PC-9 (cell line): ENCODE results near the gene ZNF501. TPM values are rescaled to one million over a fixed set of nuclear protein-coding genes. Genes with fewer than 3 reads are reported as not detected.
A peak's percentile ranks its signal among the peaks of the same experiment; 100 is the strongest.

Experiments used
- BruUV-seq: library from RNA; stranded (reverse); fragments of 400-500 nt; replicated peaks from 2 replicates; lab custom pipeline; 2021; lab: Mats Ljungman, UMichigan
- CTCF ChIA-PET: fragments of 300-600 bp; sonication (Branson Sonifier 250); formaldehyde crosslinking; loops from one replicate; lab custom pipeline; 2022; ENCODE audit warnings: antibody characterized with exemption; lab: Charles Lee
- POLR2A ChIA-PET: fragments of 300-600 bp; sonication (Branson Sonifier 250); formaldehyde crosslinking; loops from one replicate; lab custom pipeline; 2022; ENCODE audit warnings: antibody characterized with exemption; ENCODE audit not compliant: unreplicated experiment; lab: Charles Lee
- DNase-seq, 2 experiments: peaks; one replicate each; pipeline versions ENCODE4 v3.0.0 to v3.0.0-alpha.2; 2015 to 2022; ENCODE audit warnings: mixed read lengths in 1 of 2
- H2AFZ ChIP-seq: fragments of 200-600 bp; sonication (generic); 2 replicates; pipeline ENCODE4 v1.8.1; 2017; ENCODE audit warnings: antibody characterized with exemption
- H3F3A ChIP-seq: fragments of 200-600 bp; sonication (generic); 2 replicates; pipeline ENCODE4 v1.8.1; 2017; ENCODE audit warnings: antibody characterized with exemption, mild to moderate bottlenecking, low read depth; ENCODE audit not compliant: insufficient read depth
- H3K27ac ChIP-seq: fragments of 200-600 bp; sonication (generic); 2 replicates; pipeline ENCODE4 v1.6.1; 2016; ENCODE audit warnings: mixed run types
- H3K27me3 ChIP-seq: fragments of 200-600 bp; sonication (generic); 2 replicates; pipeline ENCODE4 v1.6.1; 2016; ENCODE audit warnings: low read depth, mixed run types; ENCODE audit not compliant: insufficient read depth
- H3K36me3 ChIP-seq: fragments of 200-600 bp; sonication (generic); 2 replicates; pipeline ENCODE4 v1.6.1; 2016; ENCODE audit warnings: low read depth, mixed run types
- H3K4me1 ChIP-seq: fragments of 200-600 bp; sonication (generic); replicated peaks from 2 replicates; pipeline ENCODE4 v1.6.1; 2016; ENCODE audit warnings: mixed run types; ENCODE audit not compliant: insufficient read depth
- H3K4me2 ChIP-seq: fragments of 200-600 bp; sonication (generic); 2 replicates; pipeline ENCODE4 v1.6.1; 2017; ENCODE audit warnings: mixed run types
- H3K4me3 ChIP-seq: fragments of 200-600 bp; sonication (generic); 2 replicates; pipeline ENCODE4 v1.6.1; 2016; ENCODE audit warnings: mixed run types
- H3K79me2 ChIP-seq: fragments of 200-600 bp; sonication (generic); 2 replicates; pipeline ENCODE4 v1.6.1; 2017; ENCODE audit warnings: low read depth, mixed run types
- H3K9me2 ChIP-seq: fragments of 200-600 bp; sonication (generic); 2 replicates; pipeline ENCODE4 v1.8.1; 2017; ENCODE audit warnings: mild to moderate bottlenecking; ENCODE audit not compliant: insufficient read depth
- H3K9me3 ChIP-seq: fragments of 200-600 bp; sonication (generic); 2 replicates; pipeline ENCODE4 v1.8.1; 2016; ENCODE audit warnings: low read depth; ENCODE audit not compliant: insufficient read depth
- H4K20me1 ChIP-seq: fragments of 200-600 bp; sonication (generic); 2 replicates; pipeline ENCODE4 v1.8.1; 2017; ENCODE audit not compliant: insufficient read depth
- CTCF ChIP-seq: fragments of 200-600 bp; sonication (generic); conservative IDR thresholded peaks from 2 replicates; pipeline ENCODE4 v1.6.1; 2017; ENCODE audit warnings: mixed run types, antibody characterized with exemption, mild to moderate bottlenecking, moderate library complexity
- EZH2 ChIP-seq: fragments of 200-600 bp; sonication (generic); IDR thresholded peaks from 2 replicates; pipeline ENCODE4 v1.8.0; 2017; ENCODE audit warnings: antibody characterized with exemption, low read depth
- intact Hi-C: fragments of 100-400 bp; cut with micrococcal nuclease; formaldehyde crosslinking; loops from one replicate; pipeline ENCODE4 v1.10.0; 2022; ENCODE audit not compliant: unreplicated experiment
- total RNA-seq: library from RNA; stranded (reverse); gene quantifications from 2 replicates; pipeline ENCODE4 v1.2.3, GENCODE V29; 2021

Gene ZNF501
- total RNA-seq, 1 experiment from 2014 or later = 2.6 TPM

- peak; percentile 57 to 72 for DNase-seq
- BruUV-seq = no TSS peak
- Histone ChIP-seq H3K4me1 (no peaks in the 10 kb centered on the region), H4K20me1 (no peaks in the 10 kb centered on the region), H3K36me3 (no peaks in the 10 kb centered on the region), H3F3A (no peaks in the 10 kb centered on the region), H3K79me2 (no peaks in the 10 kb centered on the region), H3K9me2 (no peaks in the 10 kb centered on the region), H3K9me3 (no peaks in the 10 kb centered on the region; the same call in 1 of the 2 replicates), H3K27ac (no peak overlapping the region), H3K4me2 (peak overlapping the region; percentile 67), H2AFZ (peak overlapping the region; percentile 62; the same call in 1 of the 2 replicates), H3K27me3 (peaks cover 3% of the 10 kb centered on the region; the same call in 1 of the 2 replicates), H3K4me3 (peak overlapping the region; percentile 51)
- CTCF ChIA-PET = no interaction called here
- intact Hi-C loops = loop anchor here (1.0 to 2.0 kb wide), 3 partner anchors 37 to 152 kb away; partner anchors contain the start of genes ZNF197 and ZNF35
- no peak for TF ChIP-seq EZH2
- TF ChIP-seq CTCF = no peak
- POLR2A ChIA-PET = interaction anchor here (0.5 to 0.6 kb wide), 2 partner anchors 194 to 1976 kb away, joined by 3 read pairs; no protein-coding TSS in a partner anchor
Measured at GRCh38 chr3:44685128-44685800, 44.2 kb upstream of the ZNF501 start.

DNA sequence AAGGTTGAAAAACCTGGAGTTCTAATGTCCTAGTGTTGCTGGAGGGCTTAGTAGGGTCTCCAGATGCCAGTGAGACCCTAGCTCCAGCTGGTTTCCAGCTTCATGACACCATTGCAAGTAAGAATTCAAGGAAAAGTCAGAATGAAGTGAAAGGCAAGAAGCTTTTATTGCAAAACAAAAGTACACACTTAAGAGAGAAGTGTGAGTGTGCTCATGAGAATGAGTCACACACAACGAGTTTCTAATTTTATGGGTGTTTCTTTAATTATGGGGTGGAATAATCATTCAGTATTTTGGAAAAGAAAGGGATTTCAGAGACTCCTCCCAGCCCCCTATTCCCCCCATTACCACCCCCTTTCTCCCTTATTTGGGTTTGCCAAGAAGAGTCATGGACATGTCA is 41.5 kb upstream of the ZNF501 start:
- no peak overlapping the region for H3K4me2 ChIP-seq
- no peak overlapping the region for H3K27ac ChIP-seq
- BruUV-seq = no TSS peak
- H4K20me1 ChIP-seq = no peaks in the 10 kb centered on the region
- peaks cover 3% of the 10 kb centered on the region; the same call in 1 of the 2 replicates for H3K27me3 ChIP-seq
- no peaks in the 10 kb centered on the region for H3K36me3 ChIP-seq
- no peaks in the 10 kb centered on the region; the same call in 1 of the 2 replicates for H3K9me3 ChIP-seq
- no peaks in the 10 kb centered on the region for H3K79me2 ChIP-seq
- POLR2A ChIA-PET = no interaction called here
- CTCF ChIA-PET = interaction anchor here (0.6 kb wide), 1 partner anchor 64 kb away, joined by 3 read pairs; no protein-coding TSS in a partner anchor
- intact Hi-C loops = no loop called here
- TF ChIP-seq EZH2 = no peak
- no peak for TF ChIP-seq CTCF
- H3F3A ChIP-seq = no peaks in the 10 kb centered on the region
- no peak overlapping the region for H3K4me3 ChIP-seq
- DNase-seq = no peak
- H3K9me2 ChIP-seq = no peaks in the 10 kb centered on the region
- no peaks in the 10 kb centered on the region for H3K4me1 ChIP-seq
- H2AFZ ChIP-seq = no peak overlapping the region

DNA sequence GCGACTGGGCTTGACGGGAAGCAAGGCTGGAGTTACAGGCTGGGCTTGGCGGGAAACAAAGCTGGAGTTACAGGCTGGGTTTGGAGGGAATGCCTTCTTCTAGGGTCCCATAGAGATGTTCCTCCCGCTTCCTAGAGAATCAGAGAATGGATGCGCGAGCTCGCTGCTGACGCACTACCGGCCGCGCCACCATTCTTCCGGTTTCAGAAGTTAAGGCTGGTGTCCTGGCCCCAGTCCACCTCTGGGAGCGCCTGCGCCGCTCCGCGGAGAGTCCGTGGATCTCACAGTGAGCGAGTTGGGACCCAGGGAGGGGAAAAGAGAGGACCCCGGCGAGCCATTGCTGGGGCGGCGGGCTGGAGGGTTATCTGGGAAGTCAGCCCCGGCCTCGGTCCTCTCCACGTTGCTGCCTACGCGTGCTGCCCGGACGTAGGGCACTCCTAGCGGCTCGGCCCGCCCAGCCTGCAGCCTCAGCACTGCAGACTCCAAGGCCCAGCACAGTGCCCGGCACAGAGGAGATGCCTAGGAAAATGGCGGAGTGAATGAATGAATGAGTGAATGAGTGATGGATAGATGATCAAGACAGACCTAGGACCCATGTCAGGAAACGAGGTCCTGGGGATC is 16.9 kb upstream of the ZNF501 start, which contains the start of gene ZNF502:
Gene ZNF502 (plus strand): TSS at position 206 of the 621 bp plus-strand sequence. CDS start 7,602 bp downstream, outside the sequence.
- intact Hi-C loops = loop anchor here (1.0 to 2.0 kb wide), 2 partner anchors 17 to 64 kb away; partner anchors contain the start of genes ZNF35 and ZNF501
- H3K27ac ChIP-seq = no peak within 1 kb of the TSS
- peak within 1 kb of the TSS; percentile 98 for H2AFZ ChIP-seq
- BruUV-seq = TSS peak; percentile 72
- peaks cover 35% of the 10 kb centered on the region for H3K27me3 ChIP-seq
- DNase-seq = peak; percentile 69 to 71
- H3K9me2 ChIP-seq = no peaks in the 10 kb centered on the region
- peak within 1 kb of the TSS; percentile 93 for H3K4me2 ChIP-seq
- no peaks in the 10 kb centered on the region for H3K79me2 ChIP-seq
- 0 out of 2 replicates have a peak, but pooled peaks cover 4% of the 10 kb centered on the region for H3K36me3 ChIP-seq
- H3K4me3 ChIP-seq = peak within 1 kb of the TSS; percentile 94
- POLR2A ChIA-PET = interaction anchor here (0.7 to 1.0 kb wide), 2 partner anchors 17 to 635 kb away, joined by 3 to 14 read pairs; partner anchors contain the start of gene ZNF501
- H3K4me1 ChIP-seq = no peaks in the 10 kb centered on the region
- CTCF ChIA-PET = no interaction called here
- peaks cover 35% of the 10 kb centered on the region for H3K9me3 ChIP-seq
- TF ChIP-seq CTCF (0 out of 2 replicates have a peak, but pooled peaks have one; percentile 29), EZH2 (no peak)
- no peaks in the 10 kb centered on the region for H3F3A ChIP-seq
- H4K20me1 ChIP-seq = no peaks in the 10 kb centered on the region
